GM11168 (cell line): ENCODE data around the gene TOB1.
"Not testable (repeated sequence)": the region's sequence is repeated elsewhere in the genome, so short reads cannot be mapped to it uniquely, and the experiment has no call there.

ENCODE experiments used
- in situ Hi-C: fragments of 300-500 bp; cut with MboI; formaldehyde crosslinking; loops from one replicate; pipeline ENCODE4 v1.12.0; 2022; ENCODE audit warnings: low sequenced_read_pairs; ENCODE audit not compliant: unreplicated experiment

Gene TOB1

DNA sequence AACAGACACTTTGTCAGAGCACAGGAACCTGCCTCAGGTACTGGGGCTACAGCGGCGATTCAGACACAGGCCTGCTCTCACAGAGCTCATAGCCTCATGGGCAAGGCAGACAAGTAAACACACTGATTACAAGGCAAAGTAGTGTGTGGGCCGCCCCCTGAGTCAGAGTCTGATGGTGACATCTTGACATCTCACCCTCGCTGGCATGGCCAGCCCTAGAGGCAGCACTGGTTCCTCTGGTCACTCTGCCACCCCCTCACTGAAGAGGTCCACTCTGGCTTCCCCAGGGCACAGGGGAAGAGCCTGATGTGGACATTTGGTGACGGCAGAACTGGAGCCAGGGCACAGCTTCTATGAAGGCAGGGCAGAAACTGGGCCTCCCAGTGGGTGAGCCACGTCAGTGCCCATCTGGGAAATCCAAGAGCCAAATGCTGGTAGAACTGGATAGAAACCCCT lies 32.9 kb upstream of the TOB1 start:
- in situ Hi-C loops, result no loop called here

- in situ Hi-C loops, result no loop called here
These were observed 32.3 kb upstream of the TOB1 start for GRCh38 chr17:50898369-50899004.

DNA sequence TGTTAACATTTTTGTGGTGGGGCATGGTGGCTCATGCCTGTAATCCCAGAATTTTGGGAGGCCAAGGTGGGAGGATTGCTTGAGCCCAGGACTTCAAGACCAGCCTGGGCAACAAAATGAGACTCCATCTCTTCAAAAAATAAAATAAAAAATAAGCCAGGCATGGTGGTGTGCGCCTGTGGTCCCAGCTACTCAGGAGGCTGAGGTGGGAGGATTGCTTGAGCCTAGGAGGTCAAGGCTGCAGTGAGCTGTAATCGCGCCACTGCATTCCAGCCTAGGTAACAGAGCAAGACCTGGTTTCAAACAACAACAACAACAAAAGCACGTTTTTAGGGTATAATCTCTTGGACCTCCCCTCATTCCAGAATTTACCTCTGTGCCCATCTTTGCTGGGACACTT lies 28.4 kb upstream of the TOB1 start:
- in situ Hi-C loops, result not testable (repeated sequence)

DNA sequence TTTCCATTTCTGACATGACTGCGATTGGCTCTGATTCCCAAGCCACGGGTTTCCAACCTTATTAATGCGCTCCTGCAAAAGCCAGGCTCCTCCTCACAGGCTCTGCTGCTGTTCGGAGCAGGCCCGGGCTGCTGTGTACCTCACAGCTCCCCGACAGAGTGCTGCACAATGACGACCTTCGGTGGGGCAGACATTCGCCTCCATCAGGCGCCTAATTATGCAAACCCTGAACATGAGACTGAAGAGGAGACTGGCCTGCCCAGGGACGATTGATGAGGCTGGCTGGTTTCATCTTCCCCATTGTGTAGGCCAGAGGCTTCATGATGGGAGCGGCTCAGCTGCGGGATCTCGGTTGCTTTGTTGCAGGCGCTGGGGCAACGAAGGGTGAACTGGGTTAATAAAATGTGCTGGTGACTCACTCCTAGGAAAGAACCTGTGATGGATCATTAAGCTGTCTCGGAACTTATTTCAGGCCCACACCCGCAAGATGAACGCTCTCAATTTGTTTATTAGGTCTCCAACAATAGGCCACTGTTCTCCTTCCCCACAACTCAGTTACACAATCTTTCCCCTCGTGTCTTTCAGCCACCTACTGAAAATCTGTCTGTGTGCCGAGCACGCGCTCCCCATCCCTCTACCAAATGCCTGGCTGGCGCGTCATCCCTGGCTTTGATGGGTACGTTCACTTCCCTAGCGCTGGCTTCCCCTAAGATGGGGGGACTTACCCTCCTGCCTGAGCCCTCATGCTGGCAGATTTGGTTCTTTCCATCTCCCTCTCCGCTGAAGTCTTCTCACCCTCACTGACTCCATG lies 27.2 kb upstream of the TOB1 start:
- in situ Hi-C loops, result no loop called here

DNA sequence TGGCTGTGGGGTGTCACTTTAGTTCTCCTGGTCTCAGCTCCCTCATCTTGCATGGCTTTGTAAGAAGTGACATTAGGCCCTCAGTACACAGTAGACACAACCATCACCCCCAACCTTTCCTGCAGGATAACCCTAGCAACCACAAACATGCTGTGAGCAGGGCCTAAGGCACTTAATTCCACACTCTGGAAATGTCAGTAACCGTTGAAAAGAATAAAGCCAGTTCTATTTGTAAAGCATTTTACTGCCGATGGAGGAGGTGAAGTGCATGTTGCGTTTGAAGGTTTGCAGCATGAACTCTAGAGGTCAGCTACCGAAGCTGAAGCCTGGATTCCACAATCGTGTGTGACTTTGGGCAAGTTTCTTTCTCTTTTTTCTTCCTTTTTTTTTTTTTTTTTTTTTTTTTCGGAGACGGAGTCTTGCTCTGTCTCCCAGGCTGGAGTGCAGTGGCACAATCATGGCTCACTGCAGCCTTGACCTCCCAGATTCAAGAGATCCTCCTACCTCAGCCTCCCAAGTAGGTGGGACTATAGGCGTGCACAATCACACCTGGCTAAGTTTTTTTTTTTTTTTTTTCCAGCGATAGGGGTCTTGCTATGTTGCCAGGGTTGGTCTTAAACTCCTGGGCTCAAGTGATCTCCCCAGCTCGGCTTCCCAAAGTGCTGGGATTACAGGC lies 26.1 kb upstream of the TOB1 start:
- in situ Hi-C loops, result no loop called here

DNA sequence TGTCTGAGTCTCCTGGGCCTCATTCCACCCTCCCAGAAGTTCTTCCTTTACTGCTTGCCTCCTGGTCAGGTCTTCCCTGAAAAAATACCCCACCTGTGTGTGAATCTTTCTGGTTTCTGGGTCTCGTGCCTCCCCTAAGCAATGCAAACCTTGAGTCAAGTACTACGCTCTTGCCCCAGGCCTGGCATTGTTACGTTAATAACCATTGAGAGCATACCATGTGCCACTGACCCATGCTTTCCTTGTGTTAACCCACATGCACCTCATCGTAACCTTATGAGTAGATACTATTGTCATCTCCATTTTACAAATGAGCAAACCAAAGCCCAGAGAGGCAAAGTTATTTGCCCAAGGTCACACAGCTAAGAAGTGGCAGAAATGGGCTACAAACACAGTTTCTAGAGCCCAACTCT lies 25.4 kb upstream of the TOB1 start:
- in situ Hi-C loops, result no loop called here

DNA sequence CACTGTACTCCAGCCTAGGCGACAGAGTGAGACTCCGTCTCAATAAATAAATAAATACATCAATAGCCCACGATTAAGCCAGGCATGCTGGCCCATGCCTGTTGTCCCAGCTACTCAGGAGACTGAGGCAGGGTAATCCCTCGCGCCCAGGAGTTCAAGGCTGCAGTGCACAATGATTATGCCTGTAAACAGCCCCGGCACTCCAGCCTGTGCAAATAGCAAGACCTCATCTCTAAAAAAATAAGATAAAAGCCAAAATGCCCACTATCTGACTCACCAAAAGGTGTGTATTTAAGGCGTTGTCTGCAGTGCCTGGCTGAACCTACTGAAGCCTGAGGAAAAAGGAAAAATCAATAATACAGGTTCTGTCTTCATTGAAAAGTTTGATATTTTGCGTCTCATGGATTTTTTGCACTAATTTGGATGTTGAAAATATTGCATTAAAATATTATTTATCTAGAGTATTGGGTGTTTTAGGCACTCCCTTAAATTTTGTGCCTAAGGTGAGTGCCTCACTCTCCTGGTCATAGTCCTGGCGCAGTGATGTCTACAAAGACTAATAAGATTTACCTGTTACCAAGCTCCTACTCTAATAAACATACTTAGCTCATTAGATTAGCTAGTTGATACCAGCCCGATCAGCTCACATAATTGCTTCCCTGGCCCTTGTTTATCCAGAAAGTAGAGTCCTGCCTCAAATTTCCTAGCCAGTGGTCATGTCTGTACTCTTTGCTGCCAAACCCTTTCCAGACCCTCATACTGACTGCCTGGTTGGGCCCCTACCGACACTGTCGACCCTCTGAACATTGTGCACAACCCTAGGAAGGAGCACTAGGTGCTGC lies 24.7 kb upstream of the TOB1 start:
- in situ Hi-C loops, result no loop called here

- in situ Hi-C loops, result no loop called here
These were observed 23.5 kb upstream of the TOB1 start for GRCh38 chr17:50889528-50890118.

- in situ Hi-C loops, result no loop called here
These were observed 21.6 kb upstream of the TOB1 start for GRCh38 chr17:50887705-50888245.

DNA sequence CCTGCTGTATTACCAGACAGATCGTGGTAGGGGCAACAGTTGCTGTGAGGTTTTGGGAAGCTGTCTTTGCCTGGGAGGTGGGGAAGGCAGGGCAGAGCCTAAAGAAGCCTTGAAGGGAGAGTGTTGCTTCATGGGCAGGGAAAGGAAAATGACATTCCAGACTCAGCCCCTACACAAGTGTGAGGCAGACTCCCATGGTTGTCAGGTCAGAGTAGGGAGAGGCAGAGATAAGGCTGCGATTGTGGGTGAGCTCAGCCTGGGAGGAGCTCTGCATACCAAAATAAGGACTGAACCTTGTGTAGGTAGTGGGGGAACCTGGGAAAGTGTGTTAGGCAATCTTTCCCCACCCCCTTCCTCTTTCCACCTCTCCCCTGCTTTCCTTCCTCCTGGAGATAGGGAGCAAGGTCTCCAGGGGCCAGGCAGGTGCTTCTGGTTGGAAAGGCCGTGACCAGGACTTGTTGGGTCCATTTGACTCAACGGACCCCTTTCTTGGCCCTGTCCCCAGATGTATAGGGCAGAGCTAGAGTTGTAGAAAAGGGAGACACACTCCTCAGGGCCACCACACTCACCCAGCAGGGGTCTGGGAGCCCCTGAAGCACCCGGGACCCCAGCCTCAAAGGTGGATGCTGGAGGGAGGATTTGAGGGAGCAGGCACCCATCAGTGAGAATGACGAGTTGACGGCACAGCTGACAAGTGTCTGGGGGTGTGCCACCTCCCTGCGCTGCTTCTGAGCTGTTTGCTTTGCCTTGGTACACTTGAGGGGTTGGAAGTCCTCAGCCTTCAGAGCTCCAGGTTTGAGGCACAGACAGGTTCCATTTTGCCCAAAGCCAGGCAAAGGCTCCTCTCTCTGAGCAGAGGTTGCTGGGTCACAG lies 18.5 kb upstream of the TOB1 start:
- in situ Hi-C loops, result no loop called here

- in situ Hi-C loops, result no loop called here
These were observed 17.8 kb upstream of the TOB1 start for GRCh38 chr17:50883850-50884438.

DNA sequence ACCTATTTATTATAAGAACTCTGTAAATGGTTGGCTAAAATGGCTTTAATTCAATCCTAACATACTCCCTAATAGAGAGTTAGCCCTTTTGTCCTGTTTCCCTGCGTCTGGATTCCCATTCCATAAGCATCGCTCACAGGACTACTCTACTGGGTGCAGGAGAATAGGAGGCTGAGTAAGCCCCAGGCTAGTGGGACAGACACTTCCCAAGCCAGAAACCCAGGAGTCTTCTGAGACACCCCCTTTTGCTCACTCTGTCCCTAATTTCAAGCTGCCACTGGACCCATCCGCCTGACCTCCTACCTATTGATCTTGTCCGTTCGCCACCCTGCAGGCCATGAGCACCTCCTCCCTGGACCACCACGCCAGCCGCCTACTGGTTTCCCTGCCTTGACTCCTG lies 16.7 kb upstream of the TOB1 start:
- in situ Hi-C loops, result no loop called here

GRCh38 chr17:50881182-50881581 lies 15.0 kb upstream of the TOB1 start:
- in situ Hi-C loops, result no loop called here

GRCh38 chr17:50879086-50879485 lies 12.9 kb upstream of the TOB1 start:
- in situ Hi-C loops, result no loop called here

GRCh38 chr17:50877838-50878237 lies 11.7 kb upstream of the TOB1 start:
- in situ Hi-C loops, result no loop called here

DNA sequence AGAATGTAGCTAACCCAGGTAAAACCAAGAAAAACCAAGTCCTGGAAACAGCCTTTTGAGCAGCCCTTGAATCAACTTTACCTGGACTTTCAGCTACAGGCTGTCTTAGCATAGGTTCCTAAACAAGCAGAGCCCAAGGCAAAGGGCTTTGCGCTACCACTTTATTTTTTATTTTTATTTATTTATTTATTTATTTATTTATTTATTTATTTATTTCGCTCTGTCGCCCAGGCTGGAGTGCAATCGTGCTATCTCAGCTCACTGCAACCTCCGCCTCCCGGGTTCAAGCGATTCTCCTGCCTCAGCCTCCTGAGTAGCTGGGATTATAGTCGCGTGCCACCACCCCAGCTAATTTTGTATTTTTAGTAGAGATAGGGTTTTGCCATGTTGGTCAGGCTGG lies 10.9 kb upstream of the TOB1 start:
- in situ Hi-C loops, result not testable (repeated sequence)

DNA sequence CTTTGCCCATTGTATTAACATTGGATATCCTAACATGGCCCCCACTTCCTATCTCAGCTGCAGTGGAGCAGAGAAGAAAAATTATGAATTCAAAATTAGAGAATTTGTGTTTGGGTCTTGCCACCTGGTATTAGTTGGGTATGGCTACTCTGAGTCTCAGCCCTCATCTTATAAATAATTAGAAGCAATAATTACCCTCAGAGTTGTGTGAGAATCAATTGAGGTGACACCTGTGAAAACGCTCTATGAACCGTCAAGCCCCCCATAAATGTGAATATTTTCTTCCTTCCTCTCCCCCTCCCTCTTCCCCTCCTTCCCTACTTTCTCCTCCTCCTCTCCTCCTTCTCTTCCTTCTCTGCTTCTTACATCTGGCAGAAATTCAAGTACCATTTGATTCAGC lies 8.9 kb upstream of the TOB1 start:
- in situ Hi-C loops, result no loop called here

DNA sequence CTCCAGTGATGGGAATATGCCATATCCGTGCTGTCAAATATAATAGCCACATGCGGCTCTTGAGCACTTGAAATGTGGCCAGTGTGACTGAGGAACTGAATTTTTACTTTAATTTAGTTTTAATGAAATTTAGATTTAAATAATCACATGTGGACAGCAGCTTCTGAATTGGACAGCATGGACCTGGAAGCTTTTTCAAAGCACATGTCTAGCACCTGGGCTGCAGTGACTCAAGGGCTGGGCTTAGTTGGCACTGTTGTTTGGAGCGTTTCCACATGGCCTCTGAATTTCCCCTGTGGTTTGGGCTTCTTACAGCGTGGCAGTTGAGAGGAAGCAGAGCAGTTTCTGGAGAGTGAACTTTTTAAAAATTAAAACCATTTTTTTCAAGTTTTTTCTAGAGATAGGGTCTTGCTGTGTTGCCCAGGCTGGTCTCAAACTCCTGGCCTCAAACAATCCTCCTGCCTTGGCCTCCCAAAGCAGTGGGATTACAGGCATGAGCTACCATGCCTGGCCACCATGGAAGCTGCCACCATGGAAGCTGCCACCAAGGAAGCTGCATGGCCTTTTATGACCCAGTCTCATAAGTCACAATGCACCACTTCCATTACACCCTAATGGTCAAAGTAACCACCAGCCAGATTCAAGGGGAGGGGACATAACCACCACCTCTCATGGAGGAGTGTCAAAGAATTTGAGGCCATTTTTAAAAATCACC lies 6.7 kb upstream of the TOB1 start:
- in situ Hi-C loops, result no loop called here
